WTC11 (cell line): ENCODE measurements around the gene TRIP13. TPM values are rescaled to one million over a fixed set of nuclear protein-coding genes. Genes with fewer than 3 reads are reported as not detected.
A peak's percentile ranks its signal among the peaks of the same experiment; 100 is the strongest.

Source experiments
- ATAC-seq: fragments of 200-7000 bp; cut with Tn5 transposase; 2 replicates; pipeline ENCODE4 v1.10.0; 2021; ENCODE audit warnings: mild to moderate bottlenecking, moderate library complexity
- CTCF ChIA-PET: fragments of 300-600 bp; sonication (Branson Sonifier 250); formaldehyde crosslinking; loops from one replicate; lab custom pipeline; 2021; ENCODE audit warnings: antibody characterized with exemption; lab: Charles Lee
- POLR2A ChIA-PET: fragments of 350-600 bp; sonication (Branson Sonifier 250); formaldehyde crosslinking; loops from one replicate; lab custom pipeline; 2021; ENCODE audit warnings: antibody characterized with exemption; lab: Charles Lee
- DNase-seq: peaks from one replicate; pipeline ENCODE4 v3.0.0; 2021; ENCODE audit warnings: low spot score
- H3K27ac Mint-ChIP-seq: 2 replicates; pipeline ENCODE4 v1.8.0; 2021; ENCODE audit warnings: mixed read lengths
- H3K27me3 Mint-ChIP-seq: 2 replicates; pipeline ENCODE4 v1.8.0; 2021; ENCODE audit warnings: low read depth, mild to moderate bottlenecking, moderate library complexity, mixed read lengths
- H3K36me3 Mint-ChIP-seq: 2 replicates; pipeline ENCODE4 v1.8.0; 2021; ENCODE audit warnings: mixed read lengths
- H3K4me1 Mint-ChIP-seq: 2 replicates; pipeline ENCODE4 v1.8.0; 2022; ENCODE audit warnings: mixed read lengths
- H3K4me3 Mint-ChIP-seq: 2 replicates; pipeline ENCODE4 v1.8.0; 2021; ENCODE audit warnings: mild to moderate bottlenecking, moderate library complexity, mixed read lengths
- H3K9me3 Mint-ChIP-seq: 2 replicates; pipeline ENCODE4 v1.8.0; 2021; ENCODE audit warnings: mixed read lengths
- CREM ChIP-seq: sonication (generic); formaldehyde crosslinking; IDR thresholded peaks from 2 replicates; pipeline ENCODE4 v1.8.1; 2022; ENCODE audit warnings: mild to moderate bottlenecking, missing genetic modification reagents, moderate library complexity
- EMX1 ChIP-seq: fragments of 250-450 bp; sonication (Bioruptor Pico); IDR thresholded peaks from 2 replicates; pipeline ENCODE4 v1.8.0; 2021; ENCODE audit warnings: mild to moderate bottlenecking
- ESRRA ChIP-seq: sonication (generic); formaldehyde crosslinking; IDR thresholded peaks from 2 replicates; pipeline ENCODE4 v1.8.1; 2022; ENCODE audit warnings: mild to moderate bottlenecking, missing genetic modification reagents, borderline replicate concordance
- ETV6 ChIP-seq: sonication (generic); formaldehyde crosslinking; IDR thresholded peaks from 2 replicates; pipeline ENCODE4 v1.8.1; 2022; ENCODE audit warnings: mild to moderate bottlenecking, missing genetic modification reagents
- FOXJ3 ChIP-seq: sonication (generic); formaldehyde crosslinking; IDR thresholded peaks from 2 replicates; pipeline ENCODE4 v1.9.0; 2021; ENCODE audit warnings: missing genetic modification reagents, mild to moderate bottlenecking, borderline replicate concordance
- GTF2I ChIP-seq: fragments of 250-450 bp; sonication (Bioruptor Pico); conservative IDR thresholded peaks from 2 replicates; pipeline ENCODE4 v1.4.0; 2021; ENCODE audit warnings: mild to moderate bottlenecking
- JAZF1 ChIP-seq: fragments of 250-450 bp; sonication (Bioruptor Pico); IDR thresholded peaks from 2 replicates; pipeline ENCODE4 v1.9.0; 2021; ENCODE audit warnings: moderate library complexity, mild to moderate bottlenecking, inconsistent platforms
- JUN ChIP-seq: sonication (generic); formaldehyde crosslinking; IDR thresholded peaks from 2 replicates; pipeline ENCODE4 v1.8.0; 2023; ENCODE audit warnings: mild to moderate bottlenecking, missing genetic modification reagents
- NR1H2 ChIP-seq: sonication (generic); formaldehyde crosslinking; IDR thresholded peaks from 2 replicates; pipeline ENCODE4 v1.9.0; 2021; ENCODE audit warnings: mild to moderate bottlenecking, moderate library complexity, missing genetic modification reagents
- NR2C2 ChIP-seq: sonication (generic); formaldehyde crosslinking; IDR thresholded peaks from 2 replicates; pipeline ENCODE4 v1.8.0; 2022; ENCODE audit warnings: mild to moderate bottlenecking, missing genetic modification reagents
- NR3C1 ChIP-seq: sonication (generic); formaldehyde crosslinking; conservative IDR thresholded peaks from 2 replicates; pipeline ENCODE4 v1.8.1; 2023; ENCODE audit warnings: low read depth, mild to moderate bottlenecking, missing genetic modification reagents
- RORB ChIP-seq: fragments of 250-450 bp; sonication (Bioruptor Pico); IDR thresholded peaks from 2 replicates; pipeline ENCODE4 v1.9.0; 2021; ENCODE audit warnings: mild to moderate bottlenecking
- SMAD4 ChIP-seq: sonication (generic); formaldehyde crosslinking; IDR thresholded peaks from 2 replicates; pipeline ENCODE4 v1.8.0; 2022; ENCODE audit warnings: mild to moderate bottlenecking, missing genetic modification reagents
- TCF7 ChIP-seq: sonication (generic); formaldehyde crosslinking; IDR thresholded peaks from 2 replicates; pipeline ENCODE4 v1.8.0; 2022; ENCODE audit warnings: mild to moderate bottlenecking, low read depth, missing genetic modification reagents, moderate library complexity
- TP53 ChIP-seq: sonication (generic); formaldehyde crosslinking; IDR thresholded peaks from 2 replicates; pipeline ENCODE4 v1.8.1; 2023; ENCODE audit warnings: mild to moderate bottlenecking, missing genetic modification reagents
- ZBTB21 ChIP-seq: sonication (generic); formaldehyde crosslinking; IDR thresholded peaks from 2 replicates; pipeline ENCODE4 v1.8.1; 2023; ENCODE audit warnings: mild to moderate bottlenecking, missing genetic modification reagents, borderline replicate concordance
- ZNF121 ChIP-seq: sonication (generic); formaldehyde crosslinking; IDR thresholded peaks from 2 replicates; pipeline ENCODE4 v1.8.0; 2023; ENCODE audit warnings: missing genetic modification reagents
- ZNF138 ChIP-seq: sonication (generic); formaldehyde crosslinking; conservative IDR thresholded peaks from 2 replicates; pipeline ENCODE4 v1.8.1; 2022; ENCODE audit warnings: mild to moderate bottlenecking, moderate library complexity, missing genetic modification reagents
- ZNF232 ChIP-seq: sonication (generic); formaldehyde crosslinking; IDR thresholded peaks from 2 replicates; pipeline ENCODE4 v1.8.0; 2022; ENCODE audit warnings: mild to moderate bottlenecking, missing genetic modification reagents
- ZNF671 ChIP-seq: fragments of 250-450 bp; sonication (Bioruptor Pico); IDR thresholded peaks from 2 replicates; pipeline ENCODE4 v1.8.0; 2021; ENCODE audit warnings: mild to moderate bottlenecking
- total RNA-seq: library from RNA; stranded (reverse); gene quantifications from 3 replicates; pipeline ENCODE4 v1.2.3, GENCODE V29; 2021
- TF ChIP-seq, protein P1 (sequence below): sonication (generic); formaldehyde crosslinking; IDR thresholded peaks from 2 replicates; pipeline ENCODE4 v1.8.0; 2023; ENCODE audit warnings: missing genetic modification reagents, mild to moderate bottlenecking, borderline replicate concordance
- TF ChIP-seq, protein P2 (sequence below): sonication (generic); formaldehyde crosslinking; IDR thresholded peaks from 2 replicates; pipeline ENCODE4 v1.8.1; 2023; ENCODE audit warnings: mild to moderate bottlenecking, missing genetic modification reagents, moderate library complexity
- TF ChIP-seq, protein P3 (sequence below): sonication (generic); formaldehyde crosslinking; IDR thresholded peaks from 2 replicates; pipeline ENCODE4 v1.8.1; 2022; ENCODE audit warnings: low read depth, mild to moderate bottlenecking, moderate library complexity, missing genetic modification reagents, borderline replicate concordance
- TF ChIP-seq, protein P4 (sequence below): sonication (generic); formaldehyde crosslinking; IDR thresholded peaks from 2 replicates; pipeline ENCODE4 v1.8.1; 2022; ENCODE audit warnings: mild to moderate bottlenecking, missing genetic modification reagents, moderate library complexity, borderline replicate concordance
- TF ChIP-seq, protein P5 (sequence below): sonication (generic); formaldehyde crosslinking; IDR thresholded peaks from 2 replicates; pipeline ENCODE4 v1.8.1; 2023; ENCODE audit warnings: mild to moderate bottlenecking, missing genetic modification reagents

The TRIP13 gene
- total RNA-seq, 1 experiment from 2014 or later: 33.7 TPM

GRCh38 chr5:891837-892393 is 769 bp upstream of the TRIP13 start:
- H3K4me1 Mint-ChIP-seq: peaks cover 19% of the 10 kb centered on the region
- H3K27me3 Mint-ChIP-seq: no peaks in the 10 kb centered on the region
- POLR2A ChIA-PET: interaction anchor here (1.6 kb wide), 1 partner anchor 11 kb away, joined by 3 read pairs; no protein-coding TSS in a partner anchor
- no peaks in the 10 kb centered on the region for H3K9me3 Mint-ChIP-seq
- CTCF ChIA-PET: interaction anchor here (1.0 to 2.0 kb wide), 7 partner anchors 11 to 276 kb away, joined by 3 to 13 read pairs (median 5); no protein-coding TSS in a partner anchor
- TF ChIP-seq FOXJ3 (CRISPR knock-in tag): 0 out of 2 replicates have a peak, but pooled peaks have one; percentile 23
- TF ChIP-seq TP53 (CRISPR knock-in tag): no peak
- no peak for DNase-seq
- peak overlapping the region; percentile 67 for H3K27ac Mint-ChIP-seq
- peak; percentile 4; the same call in 1 of the 2 replicates for ATAC-seq
- H3K4me3 Mint-ChIP-seq: peak overlapping the region; percentile 85
- peaks cover 65% of the 10 kb centered on the region for H3K36me3 Mint-ChIP-seq

GRCh38 chr5:893137-893506 is 438 bp downstream of the TRIP13 start:
- H3K27me3 Mint-ChIP-seq: no peaks in the 10 kb centered on the region
- DNase-seq: peak; percentile 28
- H3K27ac Mint-ChIP-seq: 0 out of 2 replicates have a peak overlapping the region, but pooled peaks have one; percentile 36
- TF ChIP-seq, protein P1, sequence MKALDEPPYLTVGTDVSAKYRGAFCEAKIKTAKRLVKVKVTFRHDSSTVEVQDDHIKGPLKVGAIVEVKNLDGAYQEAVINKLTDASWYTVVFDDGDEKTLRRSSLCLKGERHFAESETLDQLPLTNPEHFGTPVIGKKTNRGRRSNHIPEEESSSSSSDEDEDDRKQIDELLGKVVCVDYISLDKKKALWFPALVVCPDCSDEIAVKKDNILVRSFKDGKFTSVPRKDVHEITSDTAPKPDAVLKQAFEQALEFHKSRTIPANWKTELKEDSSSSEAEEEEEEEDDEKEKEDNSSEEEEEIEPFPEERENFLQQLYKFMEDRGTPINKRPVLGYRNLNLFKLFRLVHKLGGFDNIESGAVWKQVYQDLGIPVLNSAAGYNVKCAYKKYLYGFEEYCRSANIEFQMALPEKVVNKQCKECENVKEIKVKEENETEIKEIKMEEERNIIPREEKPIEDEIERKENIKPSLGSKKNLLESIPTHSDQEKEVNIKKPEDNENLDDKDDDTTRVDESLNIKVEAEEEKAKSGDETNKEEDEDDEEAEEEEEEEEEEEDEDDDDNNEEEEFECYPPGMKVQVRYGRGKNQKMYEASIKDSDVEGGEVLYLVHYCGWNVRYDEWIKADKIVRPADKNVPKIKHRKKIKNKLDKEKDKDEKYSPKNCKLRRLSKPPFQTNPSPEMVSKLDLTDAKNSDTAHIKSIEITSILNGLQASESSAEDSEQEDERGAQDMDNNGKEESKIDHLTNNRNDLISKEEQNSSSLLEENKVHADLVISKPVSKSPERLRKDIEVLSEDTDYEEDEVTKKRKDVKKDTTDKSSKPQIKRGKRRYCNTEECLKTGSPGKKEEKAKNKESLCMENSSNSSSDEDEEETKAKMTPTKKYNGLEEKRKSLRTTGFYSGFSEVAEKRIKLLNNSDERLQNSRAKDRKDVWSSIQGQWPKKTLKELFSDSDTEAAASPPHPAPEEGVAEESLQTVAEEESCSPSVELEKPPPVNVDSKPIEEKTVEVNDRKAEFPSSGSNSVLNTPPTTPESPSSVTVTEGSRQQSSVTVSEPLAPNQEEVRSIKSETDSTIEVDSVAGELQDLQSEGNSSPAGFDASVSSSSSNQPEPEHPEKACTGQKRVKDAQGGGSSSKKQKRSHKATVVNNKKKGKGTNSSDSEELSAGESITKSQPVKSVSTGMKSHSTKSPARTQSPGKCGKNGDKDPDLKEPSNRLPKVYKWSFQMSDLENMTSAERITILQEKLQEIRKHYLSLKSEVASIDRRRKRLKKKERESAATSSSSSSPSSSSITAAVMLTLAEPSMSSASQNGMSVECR (CRISPR knock-in tag): no peak
- TF ChIP-seq, protein P2, sequence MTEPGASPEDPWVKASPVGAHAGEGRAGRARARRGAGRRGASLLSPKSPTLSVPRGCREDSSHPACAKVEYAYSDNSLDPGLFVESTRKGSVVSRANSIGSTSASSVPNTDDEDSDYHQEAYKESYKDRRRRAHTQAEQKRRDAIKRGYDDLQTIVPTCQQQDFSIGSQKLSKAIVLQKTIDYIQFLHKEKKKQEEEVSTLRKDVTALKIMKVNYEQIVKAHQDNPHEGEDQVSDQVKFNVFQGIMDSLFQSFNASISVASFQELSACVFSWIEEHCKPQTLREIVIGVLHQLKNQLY (CRISPR knock-in tag): no peak
- no peak for TF ChIP-seq TCF7 (CRISPR knock-in tag)
- no peak for TF ChIP-seq NR1H2 (CRISPR knock-in tag)
- TF ChIP-seq ESRRA (CRISPR knock-in tag): no peak
- no peak for TF ChIP-seq ZBTB21 (CRISPR knock-in tag)
- no peak for TF ChIP-seq ZNF138
- TF ChIP-seq ZNF121 (CRISPR knock-in tag): no peak
- TF ChIP-seq EMX1 (CRISPR knock-in tag): no peak
- no peak for TF ChIP-seq CREM (CRISPR knock-in tag)
- no peaks in the 10 kb centered on the region for H3K9me3 Mint-ChIP-seq
- peak; percentile 14 for ATAC-seq
- CTCF ChIA-PET: interaction anchor here (1.1 to 2.0 kb wide), 9 partner anchors 10 to 487 kb away, joined by 3 to 13 read pairs (median 4); no protein-coding TSS in a partner anchor
- peak overlapping the region; percentile 78 for H3K4me3 Mint-ChIP-seq
- H3K36me3 Mint-ChIP-seq: peaks cover 53% of the 10 kb centered on the region
- peaks cover 19% of the 10 kb centered on the region for H3K4me1 Mint-ChIP-seq
- POLR2A ChIA-PET: interaction anchor here (0.6 to 1.6 kb wide), 2 partner anchors 10 to 90 kb away, joined by 3 to 4 read pairs; no protein-coding TSS in a partner anchor

GRCh38 chr5:893711-894110 is 1.0 kb downstream of the TRIP13 start:
- POLR2A ChIA-PET: interaction anchor here (0.6 kb wide), 1 partner anchor 91 kb away, joined by 4 read pairs; no protein-coding TSS in a partner anchor
- H3K9me3 Mint-ChIP-seq: no peaks in the 10 kb centered on the region
- CTCF ChIA-PET: interaction anchor here (1.1 to 2.0 kb wide), 4 partner anchors 9 to 487 kb away, joined by 3 to 13 read pairs (median 3); no protein-coding TSS in a partner anchor
- H3K27ac Mint-ChIP-seq: peak overlapping the region; percentile 60; the same call in 1 of the 2 replicates
- H3K4me3 Mint-ChIP-seq: peak overlapping the region; percentile 78
- no peaks in the 10 kb centered on the region for H3K27me3 Mint-ChIP-seq
- peaks cover 48% of the 10 kb centered on the region for H3K36me3 Mint-ChIP-seq
- H3K4me1 Mint-ChIP-seq: peaks cover 19% of the 10 kb centered on the region
- DNase-seq: no peak
- no peak for ATAC-seq
- no peak for TF ChIP-seq SMAD4 (CRISPR knock-in tag)
- no peak for TF ChIP-seq NR3C1 (CRISPR knock-in tag)
- no peak for TF ChIP-seq ZNF671 (CRISPR knock-in tag)
- no peak for TF ChIP-seq GTF2I (CRISPR knock-in tag)
- TF ChIP-seq NR2C2 (CRISPR knock-in tag): no peak
- no peak for TF ChIP-seq JUN (CRISPR knock-in tag)
- no peak for TF ChIP-seq JAZF1 (CRISPR knock-in tag)
- TF ChIP-seq ETV6 (CRISPR knock-in tag): no peak
- TF ChIP-seq, protein P3, sequence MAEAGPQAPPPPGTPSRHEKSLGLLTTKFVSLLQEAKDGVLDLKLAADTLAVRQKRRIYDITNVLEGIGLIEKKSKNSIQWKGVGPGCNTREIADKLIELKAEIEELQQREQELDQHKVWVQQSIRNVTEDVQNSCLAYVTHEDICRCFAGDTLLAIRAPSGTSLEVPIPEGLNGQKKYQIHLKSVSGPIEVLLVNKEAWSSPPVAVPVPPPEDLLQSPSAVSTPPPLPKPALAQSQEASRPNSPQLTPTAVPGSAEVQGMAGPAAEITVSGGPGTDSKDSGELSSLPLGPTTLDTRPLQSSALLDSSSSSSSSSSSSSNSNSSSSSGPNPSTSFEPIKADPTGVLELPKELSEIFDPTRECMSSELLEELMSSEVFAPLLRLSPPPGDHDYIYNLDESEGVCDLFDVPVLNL: no peak
- TF ChIP-seq RORB (CRISPR knock-in tag): no peak
- TF ChIP-seq, protein P4, sequence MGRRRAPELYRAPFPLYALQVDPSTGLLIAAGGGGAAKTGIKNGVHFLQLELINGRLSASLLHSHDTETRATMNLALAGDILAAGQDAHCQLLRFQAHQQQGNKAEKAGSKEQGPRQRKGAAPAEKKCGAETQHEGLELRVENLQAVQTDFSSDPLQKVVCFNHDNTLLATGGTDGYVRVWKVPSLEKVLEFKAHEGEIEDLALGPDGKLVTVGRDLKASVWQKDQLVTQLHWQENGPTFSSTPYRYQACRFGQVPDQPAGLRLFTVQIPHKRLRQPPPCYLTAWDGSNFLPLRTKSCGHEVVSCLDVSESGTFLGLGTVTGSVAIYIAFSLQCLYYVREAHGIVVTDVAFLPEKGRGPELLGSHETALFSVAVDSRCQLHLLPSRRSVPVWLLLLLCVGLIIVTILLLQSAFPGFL (CRISPR knock-in tag): no peak
- TF ChIP-seq, protein P5, sequence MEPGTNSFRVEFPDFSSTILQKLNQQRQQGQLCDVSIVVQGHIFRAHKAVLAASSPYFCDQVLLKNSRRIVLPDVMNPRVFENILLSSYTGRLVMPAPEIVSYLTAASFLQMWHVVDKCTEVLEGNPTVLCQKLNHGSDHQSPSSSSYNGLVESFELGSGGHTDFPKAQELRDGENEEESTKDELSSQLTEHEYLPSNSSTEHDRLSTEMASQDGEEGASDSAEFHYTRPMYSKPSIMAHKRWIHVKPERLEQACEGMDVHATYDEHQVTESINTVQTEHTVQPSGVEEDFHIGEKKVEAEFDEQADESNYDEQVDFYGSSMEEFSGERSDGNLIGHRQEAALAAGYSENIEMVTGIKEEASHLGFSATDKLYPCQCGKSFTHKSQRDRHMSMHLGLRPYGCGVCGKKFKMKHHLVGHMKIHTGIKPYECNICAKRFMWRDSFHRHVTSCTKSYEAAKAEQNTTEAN: no peak
- no peak for TF ChIP-seq ZNF232 (CRISPR knock-in tag)
